ENCODE results near the gene MAN2B1.
"Not testable (repeated sequence)": the region's sequence is repeated elsewhere in the genome, so short reads cannot be mapped to it uniquely, and the experiment has no call there.

Gene MAN2B1

DNA sequence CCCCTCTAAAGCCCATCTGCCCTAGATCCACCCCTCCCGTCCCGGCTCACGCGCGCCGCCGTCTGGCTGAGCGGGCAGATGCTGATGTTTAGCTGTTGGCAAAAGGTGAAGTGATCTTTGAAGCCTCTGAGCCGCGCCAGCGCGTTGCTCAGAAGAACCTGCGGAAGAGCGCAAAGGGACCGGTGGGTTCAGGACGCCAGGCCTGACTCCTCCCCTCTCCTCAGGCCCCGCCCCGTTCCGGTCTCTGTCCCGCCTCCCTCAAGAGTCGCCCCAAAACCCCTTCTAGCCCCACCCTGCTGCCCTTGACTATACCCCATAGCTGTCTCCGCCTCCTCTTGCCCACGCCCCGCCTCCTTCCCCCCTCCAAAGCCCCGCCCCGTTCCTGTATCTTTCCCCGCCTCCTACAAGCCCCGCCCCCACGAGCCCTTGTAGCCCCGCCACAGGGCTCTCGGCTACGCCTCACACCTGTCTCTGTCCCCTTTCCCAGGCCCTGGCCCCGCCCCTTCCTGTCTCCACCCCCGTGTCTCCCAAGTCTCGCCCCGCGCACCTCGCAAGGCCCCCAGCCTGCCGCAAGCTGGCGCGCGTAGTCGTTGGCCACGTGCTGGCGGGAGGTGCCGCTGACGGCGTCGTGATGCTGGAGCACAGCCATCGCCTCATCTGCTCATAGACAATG, 9.5 kb downstream of the MAN2B1 start:
- no peak for DNase-seq

DNA sequence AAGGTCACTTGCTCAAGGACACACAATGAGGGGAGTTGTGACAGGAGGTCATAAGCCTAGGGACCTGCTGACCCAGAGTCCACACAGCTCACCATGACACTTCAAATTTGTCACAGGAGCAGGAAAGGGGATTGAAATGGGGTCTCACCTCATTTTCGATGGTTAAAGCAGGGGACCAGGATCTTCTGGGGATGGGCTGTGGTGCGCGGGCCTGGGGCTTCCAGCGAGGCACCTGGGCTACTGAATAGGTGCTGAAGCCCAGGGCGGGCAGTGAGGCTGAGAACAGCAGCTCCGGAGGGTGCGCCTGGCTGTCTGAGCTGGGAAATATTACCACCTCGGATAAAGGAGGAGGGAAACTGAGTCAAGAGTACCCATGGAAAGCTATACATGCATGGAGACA, 11.0 kb downstream of the MAN2B1 start:
- DNase-seq, result no peak

DNA sequence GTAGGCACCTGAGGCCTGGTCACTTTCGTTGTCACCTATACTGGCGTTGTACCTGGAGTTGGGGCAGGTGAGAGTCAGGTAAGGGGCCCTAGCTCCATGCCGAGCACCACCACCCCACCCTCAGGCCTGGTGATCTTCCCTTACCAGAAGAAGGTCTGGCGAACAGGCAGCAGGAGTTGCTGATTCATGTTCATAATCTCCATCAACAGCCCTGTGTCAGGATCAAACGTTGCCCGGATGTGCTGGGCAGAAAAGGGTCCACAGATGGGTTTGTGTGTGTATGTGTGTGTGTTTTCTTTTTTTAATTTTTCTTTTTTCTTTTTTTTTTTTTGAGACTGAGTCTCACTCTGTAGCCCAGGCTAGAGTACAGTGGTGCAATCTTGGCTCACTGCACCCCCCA, 14.3 kb downstream of the MAN2B1 start:
- DNase-seq, result no peak

GRCh38 chr19:12649941-12650340, 16.6 kb downstream of the MAN2B1 start:
- DNase-seq, result no peak

DNA sequence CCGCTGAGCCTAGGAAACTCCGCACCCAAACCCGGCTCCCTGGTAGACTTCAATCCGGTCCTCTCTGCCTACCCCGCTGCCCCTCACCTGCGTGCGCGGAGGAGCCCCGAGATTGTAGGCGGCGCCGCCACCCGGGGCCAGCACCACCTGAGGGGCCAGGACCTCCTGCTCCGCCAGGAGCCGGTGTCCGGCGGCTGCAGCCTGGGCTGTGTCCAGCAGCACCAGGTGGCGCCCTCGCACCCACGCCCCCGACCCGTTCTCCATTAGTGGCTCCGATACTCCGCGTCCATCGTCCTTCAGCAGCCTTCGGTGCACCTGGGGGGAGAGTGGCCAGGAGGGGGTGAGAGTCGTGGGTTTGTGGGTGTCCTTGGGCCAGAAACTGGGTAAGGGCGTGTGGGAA, 18.5 kb downstream of the MAN2B1 start:
- no peak for DNase-seq

GRCh38 chr19:12647490-12648071, 19.0 kb downstream of the MAN2B1 start:
- DNase-seq, result no peak

- no peak for DNase-seq
Observed at GRCh38 chr19:12647047-12647446, 19.5 kb downstream of the MAN2B1 start.

GRCh38 chr19:12646551-12646950, 20.0 kb downstream of the MAN2B1 start:
- no peak for DNase-seq

- DNase-seq, result not testable (repeated sequence)
Observed at GRCh38 chr19:12643716-12644115, 22.8 kb downstream of the MAN2B1 start.

GRCh38 chr19:12642506-12642905, 24.0 kb downstream of the MAN2B1 start:
- no peak for DNase-seq

GRCh38 chr19:12641456-12641855, 25.1 kb downstream of the MAN2B1 start:
- no peak for DNase-seq

DNA sequence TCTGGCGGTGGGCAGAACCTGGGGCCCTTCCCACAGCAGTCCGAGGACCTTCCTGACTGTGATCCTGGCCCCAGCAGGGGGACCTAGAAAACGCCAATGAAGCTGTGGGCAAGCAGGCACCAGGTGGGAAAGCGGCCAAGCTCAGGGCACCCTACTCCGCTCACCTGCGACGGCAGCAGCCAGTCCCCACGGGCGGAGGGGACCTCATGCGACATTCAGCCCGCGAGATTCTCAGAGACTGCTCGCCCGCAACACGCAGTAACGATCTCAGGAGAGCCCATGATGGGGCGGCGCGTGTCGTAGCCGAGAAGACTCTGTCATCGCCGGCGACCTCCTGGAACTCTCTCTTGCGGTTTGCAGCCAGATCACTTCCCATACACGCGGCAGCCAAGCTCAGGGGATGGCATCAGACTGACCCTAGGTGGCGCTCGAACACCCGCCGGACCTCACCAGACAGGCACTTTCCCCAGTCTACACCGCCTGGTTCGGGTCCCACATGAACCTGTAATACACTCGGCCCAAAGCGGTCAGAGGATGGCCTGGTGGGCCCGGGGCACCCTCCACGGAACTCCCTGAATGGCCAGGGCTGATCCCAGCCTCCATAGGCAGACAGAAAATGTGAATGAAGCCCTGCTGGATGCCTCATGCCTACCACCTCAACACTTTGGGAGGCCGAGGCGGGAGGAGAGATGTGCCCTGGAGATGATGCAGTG, 26.5 kb downstream of the MAN2B1 start:
- DNase-seq, result peak; percentile 42

- no peak for DNase-seq
Observed at GRCh38 chr19:12638611-12639182, 27.8 kb downstream of the MAN2B1 start.

DNA sequence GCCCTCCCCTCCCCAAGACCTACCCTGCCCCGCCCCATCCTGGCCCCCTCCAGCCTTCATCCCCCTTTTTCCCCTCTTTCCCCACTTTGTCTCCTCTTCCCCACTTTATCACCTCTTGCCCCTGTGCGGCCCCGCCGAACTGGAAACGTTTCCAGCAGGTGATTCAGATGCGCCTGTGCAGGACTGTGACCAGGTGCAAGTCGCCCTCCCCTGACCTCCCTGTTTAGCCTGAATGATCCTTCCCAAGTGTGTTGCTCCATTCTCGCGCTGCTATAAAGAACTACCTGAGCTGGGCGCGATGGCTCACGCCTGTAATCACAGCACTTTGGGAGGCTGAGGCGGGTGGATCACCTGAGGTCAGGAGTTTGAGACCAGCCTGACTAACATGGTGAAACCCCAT, 29.9 kb downstream of the MAN2B1 start:
- DNase-seq, result no peak

DNA sequence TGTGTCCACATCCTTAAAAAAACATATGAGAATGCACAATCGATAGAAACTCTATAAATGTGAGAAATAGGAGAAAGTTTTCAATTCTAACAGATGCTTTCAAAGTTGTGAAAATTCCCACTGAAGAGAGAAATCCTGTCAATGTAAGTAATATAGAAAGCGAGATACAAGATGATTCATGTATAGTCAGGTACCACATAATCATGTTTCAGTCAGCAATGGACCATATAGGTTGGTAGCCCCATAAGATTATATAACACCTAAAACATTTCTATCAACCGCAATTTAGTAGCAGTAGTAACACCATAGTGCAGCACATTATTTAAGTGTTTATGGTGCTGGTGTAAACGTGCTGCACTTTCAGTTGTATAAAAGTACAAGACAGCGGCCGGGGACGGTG, 37.3 kb downstream of the MAN2B1 start:
- DNase-seq, result no peak

DNA sequence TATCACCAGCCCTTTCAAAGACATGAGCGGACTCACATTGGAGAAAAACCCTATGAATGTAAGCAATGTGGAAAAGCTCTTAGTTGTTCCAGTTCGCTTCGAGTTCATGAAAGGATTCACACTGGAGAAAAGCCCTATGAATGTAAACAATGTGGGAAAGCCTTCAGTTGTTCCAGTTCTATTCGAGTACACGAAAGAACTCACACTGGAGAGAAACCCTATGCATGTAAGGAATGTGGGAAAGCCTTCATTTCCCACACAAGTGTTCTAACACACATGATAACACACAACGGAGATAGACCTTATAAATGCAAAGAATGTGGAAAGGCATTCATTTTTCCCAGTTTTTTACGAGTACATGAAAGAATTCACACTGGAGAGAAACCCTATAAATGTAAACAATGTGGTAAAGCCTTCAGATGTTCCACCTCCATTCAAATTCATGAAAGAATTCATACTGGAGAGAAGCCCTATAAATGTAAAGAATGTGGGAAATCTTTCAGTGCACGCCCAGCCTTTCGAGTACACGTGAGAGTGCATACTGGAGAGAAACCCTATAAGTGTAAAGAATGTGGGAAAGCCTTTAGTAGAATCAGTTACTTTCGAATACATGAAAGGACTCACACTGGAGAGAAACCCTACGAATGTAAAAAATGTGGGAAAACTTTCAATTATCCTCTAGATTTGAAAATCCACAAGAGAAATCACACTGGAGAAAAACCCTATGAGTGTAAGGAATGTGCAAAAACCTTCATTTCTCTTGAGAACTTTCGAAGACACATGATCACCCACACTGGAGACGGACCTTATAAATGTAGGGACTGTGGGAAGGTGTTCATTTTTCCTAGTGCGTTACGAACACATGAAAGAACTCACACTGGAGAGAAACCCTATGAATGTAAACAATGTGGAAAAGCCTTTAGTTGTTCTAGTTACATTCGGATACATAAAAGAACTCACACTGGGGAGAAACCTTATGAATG, 38.2 kb downstream of the MAN2B1 start:
- DNase-seq, result no peak

- DNase-seq, result no peak
Observed at GRCh38 chr19:12626958-12627357, 39.6 kb downstream of the MAN2B1 start.

DNA sequence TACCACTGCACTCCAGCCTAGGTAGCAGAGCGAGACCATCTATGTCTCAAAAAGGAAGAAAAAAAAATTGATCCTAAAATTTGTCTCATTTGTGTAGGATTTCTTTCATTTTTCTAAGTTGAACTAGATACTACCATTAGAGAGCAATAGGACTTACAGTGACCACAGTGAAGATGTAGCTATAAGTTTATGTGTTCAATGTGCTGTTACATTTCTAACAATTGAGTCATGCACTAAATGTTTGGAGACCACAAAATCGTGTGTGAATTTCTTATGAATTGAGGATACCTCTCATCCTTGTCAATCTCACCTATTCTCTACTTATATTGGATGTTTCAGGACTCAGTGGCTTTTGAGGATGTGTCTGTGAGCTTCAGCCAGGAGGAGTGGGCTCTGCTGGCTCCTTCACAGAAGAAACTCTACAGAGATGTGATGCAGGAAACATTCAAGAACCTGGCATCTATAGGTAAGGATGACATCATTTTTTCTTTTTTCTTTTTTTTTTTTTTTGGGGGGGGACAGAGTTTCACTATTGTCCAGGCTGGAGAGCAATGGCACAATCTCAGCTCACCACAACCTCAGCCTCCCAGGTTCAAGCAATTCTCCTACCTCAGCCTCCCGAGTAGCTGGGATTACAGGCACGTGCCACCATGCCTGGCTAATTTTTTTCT, 43.0 kb downstream of the MAN2B1 start:
- DNase-seq, result no peak

DNA sequence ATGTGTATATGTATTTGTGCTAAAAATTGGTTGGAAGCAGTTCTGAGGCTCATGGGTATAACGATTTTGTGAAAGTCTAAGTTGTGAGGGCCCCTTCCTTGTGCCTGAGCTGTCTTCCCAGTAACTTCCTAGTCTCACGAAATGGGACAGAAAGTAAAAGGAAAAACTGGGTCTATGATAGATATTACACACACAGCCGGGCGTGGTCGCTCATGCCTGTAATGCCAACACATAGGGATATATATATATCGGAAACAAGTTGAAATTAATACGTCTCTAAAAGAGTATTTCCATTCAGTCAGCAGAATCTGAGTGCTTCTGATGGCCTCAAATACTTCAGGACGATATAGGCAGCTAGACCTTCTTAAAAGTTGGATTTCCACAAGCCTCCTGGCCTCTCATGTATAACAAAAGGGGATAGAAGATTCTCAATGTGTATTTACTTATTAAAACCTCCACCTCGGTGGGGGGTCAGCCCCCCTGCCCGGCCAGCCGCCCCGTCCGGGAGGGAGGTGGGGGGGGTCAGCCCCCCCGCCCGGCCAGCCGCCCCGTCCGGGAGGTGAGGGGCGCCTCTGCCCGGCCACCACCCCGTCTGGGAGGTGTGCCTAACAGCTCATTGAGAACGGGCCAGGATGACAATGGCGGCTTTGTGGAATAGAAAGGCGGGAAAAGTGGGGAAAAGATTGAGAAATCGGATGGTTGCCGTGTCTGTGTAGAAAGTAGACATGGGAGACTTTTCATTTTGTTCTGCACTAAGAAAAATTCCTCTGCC, 45.1 kb downstream of the MAN2B1 start:
- DNase-seq, result not testable (repeated sequence)

- DNase-seq, result no peak
Observed at GRCh38 chr19:12617646-12618045, 48.9 kb downstream of the MAN2B1 start.

DNA sequence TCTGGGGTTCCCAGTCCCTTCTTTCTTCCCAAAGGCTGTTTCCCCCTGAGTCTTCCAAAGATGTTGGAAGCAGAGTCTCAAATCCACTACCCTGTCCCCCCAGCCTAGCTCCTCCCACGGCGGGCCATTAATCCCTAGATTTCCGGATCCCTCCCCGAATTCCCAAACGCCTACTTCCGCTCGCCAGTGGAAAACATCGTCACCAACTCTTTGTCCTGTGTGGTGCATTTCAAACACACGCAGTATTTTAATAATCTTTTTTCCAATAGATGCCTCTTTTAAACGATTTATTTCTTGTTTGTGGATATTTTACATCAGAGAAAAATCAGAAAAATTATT, 55.2 kb downstream of the MAN2B1 start:
- peak; percentile 1 for DNase-seq

Measured in NCI-H2081 treated with DMSO at 0.1 percent for 48 hours (cell line).